Spleen (tissue), 7 donors: ENCODE results near the gene KATNAL2.

Experiments used
- CTCF ChIP-seq, 11 experiments: fragments of 200-600 bp in 7 of 11; fragments of 450-650 bp in 4 of 11; sonication (generic) in 4 of 11; IDR thresholded peaks in 8 of 11; conservative IDR thresholded peaks in 3 of 11; 1 replicate in 7 of 11; 2 replicates in 4 of 11; pipeline versions ENCODE4 v1.4.0 to v1.8.0; 2016 to 2021; ENCODE audit warnings: antibody characterized with exemption in 11 of 11, inconsistent platforms in 4 of 11, mild to moderate bottlenecking in 1 of 11
- POLR2A ChIP-seq, 3 donors: fragments of 450-650 bp; IDR thresholded peaks; one replicate each; pipeline ENCODE4 v1.5.1; 2017; ENCODE audit warnings: antibody characterized with exemption in 3 of 3, mild to moderate bottlenecking in 1 of 3
- donor health status: DM: no; HTN: no; CAD: no; lungs with moderate emphysema.
- donor health status: DM: no; HTN: no; CAD: no.
- donor health status: DM: no; HTN: no; CAD: no.

GRCh38 chr18:46939337-46939963, 22.0 kb downstream of the KATNAL2 start:
- TF ChIP-seq CTCF (IDR thresholded peaks at IDR 0.05 in 8 of 11, conservative IDR thresholded peaks at IDR 0.05 in 3 of 11) = no peak
- no peak for TF ChIP-seq POLR2A (IDR thresholded peaks at IDR 0.05)
